Tibial artery (tissue), 4 donors: ENCODE results near the gene ASGR2.

Experiments used
- DNase-seq, 2 donors: peaks; one replicate each; pipeline ENCODE4 v3.0.0-alpha.2; 2019
- H3K27ac ChIP-seq, 2 donors: fragments of 200-600 bp; sonication (generic) in 1 of 2; 1 replicate in 1 of 2; 2 replicates in 1 of 2; pipeline ENCODE4 v1.5.1; 2018 to 2019; ENCODE audit warnings: mild to moderate bottlenecking in 1 of 2
- H3K27me3 ChIP-seq, 2 donors: fragments of 200-600 bp; sonication (generic) in 1 of 2; one replicate each; pipeline versions ENCODE4 v1.5.1 to v1.6.0; 2016 to 2019
- H3K36me3 ChIP-seq, 3 donors: fragments of 200-600 bp; sonication (generic) in 2 of 3; one replicate each; pipeline ENCODE4 v1.5.1; 2016 to 2019; ENCODE audit warnings: mild to moderate bottlenecking in 2 of 3
- H3K4me1 ChIP-seq, 4 donors: fragments of 200-600 bp; sonication (generic) in 2 of 4; 1 replicate in 3 of 4; 2 replicates in 1 of 4; pipeline ENCODE4 v1.5.1; 2016 to 2019
- H3K4me3 ChIP-seq, 2 donors: fragments of 200-600 bp; sonication (generic) in 1 of 2; 1 replicate in 1 of 2; 2 replicates in 1 of 2; pipeline ENCODE4 v1.5.1; 2018 to 2019; ENCODE audit warnings: mild to moderate bottlenecking in 2 of 2
- H3K9me3 ChIP-seq, 3 donors: fragments of 200-600 bp; sonication (generic) in 1 of 3; one replicate each; pipeline ENCODE4 v1.5.1; 2016 to 2019
- CTCF ChIP-seq, 2 experiments: fragments of 200-600 bp in 1 of 2; fragments of 450-650 bp in 1 of 2; IDR thresholded peaks; one replicate each; pipeline ENCODE4 v1.5.1; 2017 to 2019; ENCODE audit warnings: antibody characterized with exemption in 2 of 2, mild to moderate bottlenecking in 1 of 2, moderate library complexity in 1 of 2
- intact Hi-C: fragments of 100-400 bp; cut with DNase I; formaldehyde crosslinking; loops from one replicate; pipeline ENCODE4 v1.15.0; 2023; ENCODE audit warnings: low total_unique reads

ASGR2 gene

GRCh38 chr17:7080456-7081041 lies 34.1 kb downstream of the ASGR2 start:
- intact Hi-C loops = no loop called here
- Histone ChIP-seq H3K9me3 (no peaks in the 10 kb centered on the region), H3K4me3 (no peak overlapping the region), H3K4me1 (peaks cover 0 to 4% (median 0%) of the 10 kb centered on the region in 4 donors), H3K36me3 (no peaks in the 10 kb centered on the region), H3K27me3 (peaks cover 0 to 2% of the 10 kb centered on the region in 2 donors), H3K27ac (no peak overlapping the region)
- DNase-seq = peak; percentile 72 to 78
- no peak for TF ChIP-seq CTCF (IDR thresholded peaks at IDR 0.05)

- Histone ChIP-seq H3K9me3 (no peaks in the 10 kb centered on the region), H3K4me1 (peaks cover 0 to 4% (median 0%) of the 10 kb centered on the region in 4 donors), H3K36me3 (no peaks in the 10 kb centered on the region), H3K4me3 (no peak within 1 kb of the TSS), H3K27me3 (no peaks in the 10 kb centered on the region), H3K27ac (no peak within 1 kb of the TSS)
- intact Hi-C loops = no loop called here
- peak; percentile 57 to 59 for DNase-seq
- no peak for TF ChIP-seq CTCF (IDR thresholded peaks at IDR 0.05)
These were observed 34.8 kb downstream of the ASGR2 start, which contains the start of gene CLEC10A for GRCh38 chr17:7079581-7080455. Gene CLEC10A (minus strand): TSS chr17:7080251. CDS start chr17:7078812, 1,439 bp downstream.

GRCh38 chr17:7078711-7079110 lies 35.9 kb downstream of the ASGR2 start:
- H3K27me3 ChIP-seq = no peaks in the 10 kb centered on the region
- no peak overlapping the region for H3K4me3 ChIP-seq
- DNase-seq = no peak
- no peaks in the 10 kb centered on the region for H3K36me3 ChIP-seq
- intact Hi-C loops = no loop called here
- peaks cover 0 to 4% (median 0%) of the 10 kb centered on the region in 4 donors for H3K4me1 ChIP-seq
- no peak for TF ChIP-seq CTCF (IDR thresholded peaks at IDR 0.05)
- H3K9me3 ChIP-seq = no peaks in the 10 kb centered on the region
- no peak overlapping the region for H3K27ac ChIP-seq

- TF ChIP-seq CTCF (IDR thresholded peaks at IDR 0.05) = no peak
- Histone ChIP-seq H3K27me3 (no peaks in the 10 kb centered on the region), H3K4me1 (peaks cover 0 to 4% (median 0%) of the 10 kb centered on the region in 4 donors), H3K36me3 (no peaks in the 10 kb centered on the region), H3K27ac (no peak overlapping the region), H3K9me3 (no peaks in the 10 kb centered on the region), H3K4me3 (no peak overlapping the region)
- intact Hi-C loops = no loop called here
- no peak for DNase-seq
These were observed 36.6 kb downstream of the ASGR2 start for GRCh38 chr17:7077911-7078546.

GRCh38 chr17:7074931-7075330 lies 39.7 kb downstream of the ASGR2 start:
- no peaks in the 10 kb centered on the region for H3K27me3 ChIP-seq
- no peaks in the 10 kb centered on the region for H3K36me3 ChIP-seq
- TF ChIP-seq CTCF (IDR thresholded peaks at IDR 0.05) = no peak
- H3K4me3 ChIP-seq = no peak overlapping the region
- H3K9me3 ChIP-seq = no peaks in the 10 kb centered on the region
- H3K27ac ChIP-seq = no peak overlapping the region
- DNase-seq = no peak
- intact Hi-C loops = no loop called here
- no peaks in the 10 kb centered on the region for H3K4me1 ChIP-seq
